HTERT RPE-1 (cell line): ENCODE results near the gene KIF16B.
"Not testable (repeated sequence)": the region's sequence is repeated elsewhere in the genome, so short reads cannot be mapped to it uniquely, and the experiment has no call there.

Experiments used
- in situ Hi-C: fragments of 300-500 bp; cut with MboI; formaldehyde crosslinking; loops from 4 replicates; pipeline ENCODE4 v1.14.3; 2020; ENCODE audit warnings: low sequenced_read_pairs

Gene KIF16B

DNA sequence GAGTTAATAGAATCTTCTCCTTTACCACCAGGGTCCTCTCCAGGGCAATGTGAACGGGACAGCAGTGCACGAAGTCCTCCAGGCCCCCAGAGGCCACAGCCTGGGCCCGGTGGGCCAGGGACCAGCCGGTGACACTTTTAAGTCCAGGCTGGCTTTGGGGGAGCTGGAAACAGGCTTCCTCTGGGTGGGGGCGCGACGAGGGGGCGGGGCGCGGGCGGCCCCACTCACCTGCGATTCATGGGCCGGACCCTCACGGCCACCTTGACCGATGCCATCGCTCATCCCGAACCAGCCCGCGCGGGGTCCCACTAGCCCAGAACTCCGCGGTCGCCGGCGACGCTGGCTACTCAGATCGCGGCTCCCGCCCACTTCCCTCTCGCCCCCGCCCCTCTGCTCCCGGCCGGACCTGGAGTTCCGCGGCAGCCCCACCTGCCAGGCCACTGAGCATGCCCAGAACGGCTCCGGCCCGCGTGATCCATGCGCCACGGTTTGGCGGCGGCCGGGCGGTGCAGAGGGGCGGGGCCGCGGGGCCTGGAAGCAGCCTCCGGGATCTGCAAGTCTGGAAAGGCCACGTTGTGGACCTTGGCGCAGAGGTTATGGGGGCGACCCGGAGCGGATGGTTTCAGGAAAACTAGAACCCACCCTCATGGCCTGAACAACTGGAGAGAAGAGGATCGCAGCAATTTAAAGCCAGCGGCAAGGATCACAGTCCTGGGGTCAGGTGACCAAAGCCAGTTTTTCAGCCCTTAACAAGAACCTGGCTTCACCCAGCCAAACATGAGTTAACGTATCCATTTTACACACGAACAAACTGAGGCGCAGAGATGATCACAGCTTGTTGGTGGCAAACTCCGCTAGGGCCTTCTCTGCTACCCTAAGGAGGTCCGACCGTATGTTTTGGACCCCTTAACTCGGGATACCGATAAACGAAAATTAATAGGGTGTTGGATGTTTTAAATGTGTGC is at the start of gene KIF16B:
Gene KIF16B, minus strand, starts transcription at position 448 of the 965 bp plus-strand sequence. Its CDS starts 173 bp downstream, at position 275.
- in situ Hi-C loops, result no loop called here

DNA sequence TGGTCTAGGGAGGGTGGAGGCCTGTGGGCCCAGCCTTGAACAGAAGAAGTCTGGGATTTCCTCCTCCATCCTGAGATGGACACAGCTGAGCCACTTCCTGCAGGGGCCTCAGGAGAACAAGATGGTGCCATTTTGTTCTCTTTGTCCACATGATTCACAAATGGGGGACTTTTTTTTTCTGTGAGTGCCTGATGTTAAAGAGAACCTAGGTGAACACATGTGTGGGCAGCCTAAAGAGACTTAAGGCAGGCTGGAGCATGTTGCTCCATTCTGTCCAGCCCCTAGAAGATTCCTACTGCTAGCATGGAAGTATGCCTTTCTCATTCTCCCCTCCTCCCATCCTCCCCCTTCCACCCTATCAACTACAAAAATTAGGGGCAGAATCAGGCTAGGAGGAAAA is 49.3 kb upstream of the KIF16B start:
- in situ Hi-C loops, result no loop called here

DNA sequence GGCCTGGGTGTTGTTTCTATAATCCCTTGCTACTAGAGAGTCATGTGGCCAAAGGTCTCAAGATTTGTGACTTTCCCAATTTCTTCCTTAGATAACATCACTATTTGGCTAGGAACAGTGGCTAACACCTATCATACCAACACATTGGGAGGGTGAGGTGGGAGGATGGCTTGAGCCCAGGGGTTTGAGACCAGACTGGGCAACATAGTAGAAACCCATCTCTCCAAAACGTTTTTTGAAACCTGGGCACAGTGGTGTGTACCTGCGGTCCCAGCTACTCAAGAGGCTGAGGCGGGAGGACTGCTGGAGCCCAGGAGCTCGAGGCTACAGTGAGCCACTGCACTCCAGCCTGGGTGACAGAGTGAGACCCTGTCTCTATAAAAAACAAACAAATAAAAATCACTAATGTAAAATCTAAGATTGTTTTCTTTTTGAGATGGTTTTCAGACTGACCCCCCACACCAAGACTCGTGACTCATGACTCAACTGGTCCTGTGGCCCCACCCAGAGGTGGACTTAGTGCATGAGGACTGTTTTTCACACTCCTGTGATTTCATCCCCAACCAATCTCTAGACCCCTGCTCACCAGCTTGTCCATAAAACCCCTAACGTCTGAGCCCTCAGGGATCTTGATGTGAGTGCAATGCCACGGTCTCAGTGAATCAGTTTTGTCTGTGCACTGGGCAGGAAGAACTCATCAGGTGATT is 48.3 kb upstream of the KIF16B start:
- in situ Hi-C loops, result no loop called here

GRCh38 chr20:16620961-16621360 is 47.7 kb upstream of the KIF16B start:
- in situ Hi-C loops, result no loop called here

- in situ Hi-C loops, result no loop called here
Observed at GRCh38 chr20:16619953-16620352, 46.7 kb upstream of the KIF16B start.

DNA sequence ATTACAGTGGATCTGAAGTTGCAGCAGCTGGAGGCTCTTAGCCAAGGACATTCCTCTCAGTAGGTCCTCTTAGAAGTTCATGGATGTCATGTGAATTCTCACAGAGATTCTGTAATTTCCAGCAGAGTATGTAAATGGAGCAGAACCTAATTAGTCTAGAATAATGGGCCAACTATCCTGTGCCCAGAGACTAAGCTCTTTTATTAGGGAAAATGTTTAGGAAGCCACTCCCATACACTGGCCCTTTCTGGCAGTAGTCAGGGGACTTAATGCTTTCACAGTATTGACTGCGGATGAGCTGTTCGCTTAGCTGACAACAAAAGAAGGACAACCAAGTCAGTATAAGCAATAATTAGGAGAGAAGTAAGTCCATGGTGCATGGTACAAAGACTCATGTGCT is 43.8 kb upstream of the KIF16B start:
- in situ Hi-C loops, result no loop called here

GRCh38 chr20:16616317-16616716 is 43.1 kb upstream of the KIF16B start:
- in situ Hi-C loops, result no loop called here

DNA sequence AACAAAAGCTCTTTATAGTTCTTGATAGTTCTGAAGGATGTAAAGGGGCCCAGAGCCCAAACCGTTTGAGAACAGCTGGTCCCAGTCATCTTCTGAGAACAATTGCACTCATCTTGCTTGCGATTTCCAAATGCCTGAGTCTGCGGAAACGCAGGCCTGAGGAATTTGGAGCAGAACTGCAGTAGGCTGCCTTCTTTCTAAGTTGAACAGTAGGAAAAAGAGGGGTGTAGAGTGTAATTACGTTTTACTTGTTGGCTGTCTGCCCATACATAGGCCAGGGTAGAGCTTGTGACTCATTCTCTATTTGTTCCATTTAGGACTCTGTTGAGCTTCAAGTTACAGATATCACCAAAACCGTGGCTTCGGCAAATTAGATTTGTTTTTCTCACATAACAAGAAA is 42.0 kb upstream of the KIF16B start:
- in situ Hi-C loops, result no loop called here

- in situ Hi-C loops, result no loop called here
Observed at GRCh38 chr20:16613954-16614353, 40.7 kb upstream of the KIF16B start.

DNA sequence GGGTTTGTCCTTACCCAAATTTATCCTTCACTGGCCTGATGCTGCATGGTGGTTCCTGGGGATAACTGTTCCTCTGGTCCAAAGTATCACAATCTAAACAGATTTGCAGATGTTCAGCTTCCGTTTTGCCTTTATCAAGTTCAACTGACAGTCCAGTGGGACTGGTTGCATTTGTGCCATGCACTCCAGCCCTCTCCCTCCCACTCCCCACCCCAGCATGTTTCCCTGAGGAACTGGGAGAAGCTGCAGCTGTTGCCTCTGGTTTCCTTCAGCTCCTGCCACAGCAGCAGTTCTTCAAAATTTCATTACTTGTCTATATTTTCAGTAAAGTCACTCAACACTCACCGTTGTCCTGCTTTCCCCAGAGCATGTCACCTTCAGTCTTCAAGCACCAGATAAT is 39.5 kb upstream of the KIF16B start:
- in situ Hi-C loops, result no loop called here

GRCh38 chr20:16611817-16612216 is 38.6 kb upstream of the KIF16B start:
- in situ Hi-C loops, result no loop called here

GRCh38 chr20:16609066-16609465 is 35.8 kb upstream of the KIF16B start:
- in situ Hi-C loops, result no loop called here

GRCh38 chr20:16608277-16608650 is 35.0 kb upstream of the KIF16B start:
- in situ Hi-C loops, result no loop called here

DNA sequence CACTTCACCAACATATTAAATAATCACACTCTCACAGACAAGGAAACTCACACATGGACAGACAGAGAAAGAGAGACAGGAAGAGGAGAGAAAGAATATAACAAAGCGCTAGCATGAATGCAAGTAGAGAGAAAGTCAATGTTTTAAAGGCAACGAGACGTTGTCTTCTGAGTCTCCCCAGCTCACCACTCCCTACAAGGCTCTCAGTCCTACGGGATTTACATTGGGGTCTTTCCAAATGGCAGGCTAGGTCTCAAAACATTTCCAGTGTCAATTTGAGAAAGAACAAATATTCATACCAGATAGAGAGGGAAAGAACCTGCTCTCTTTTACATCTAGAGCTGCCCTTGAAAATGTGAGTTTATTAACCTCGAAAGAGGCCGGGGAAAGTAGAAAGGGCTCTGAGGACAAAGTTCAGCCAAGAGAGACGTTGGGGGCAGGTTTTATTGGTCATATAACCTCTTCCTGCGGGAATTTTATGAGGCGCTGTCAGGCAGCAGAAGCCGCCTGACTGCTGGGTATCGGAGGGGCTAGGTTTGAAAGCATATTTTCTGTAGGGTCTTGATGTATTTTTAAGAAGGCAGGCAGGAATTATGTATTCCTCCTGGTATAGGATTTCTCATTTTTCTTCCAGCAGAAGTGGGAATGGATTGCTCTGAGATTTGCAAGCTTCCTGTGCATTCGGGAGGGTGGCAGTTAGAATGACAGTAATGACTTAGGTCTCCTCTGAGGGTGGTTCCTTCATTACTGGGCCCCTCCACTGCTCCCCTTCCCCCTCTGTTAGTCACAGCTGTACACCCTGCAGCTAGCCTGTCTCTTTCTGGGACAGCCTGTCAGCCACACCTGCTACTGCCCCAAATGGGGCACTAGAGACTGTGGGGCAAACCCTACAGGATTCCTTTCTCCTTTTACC is 34.4 kb upstream of the KIF16B start:
- in situ Hi-C loops, result no loop called here

GRCh38 chr20:16606468-16607070 is 33.3 kb upstream of the KIF16B start:
- in situ Hi-C loops, result no loop called here

DNA sequence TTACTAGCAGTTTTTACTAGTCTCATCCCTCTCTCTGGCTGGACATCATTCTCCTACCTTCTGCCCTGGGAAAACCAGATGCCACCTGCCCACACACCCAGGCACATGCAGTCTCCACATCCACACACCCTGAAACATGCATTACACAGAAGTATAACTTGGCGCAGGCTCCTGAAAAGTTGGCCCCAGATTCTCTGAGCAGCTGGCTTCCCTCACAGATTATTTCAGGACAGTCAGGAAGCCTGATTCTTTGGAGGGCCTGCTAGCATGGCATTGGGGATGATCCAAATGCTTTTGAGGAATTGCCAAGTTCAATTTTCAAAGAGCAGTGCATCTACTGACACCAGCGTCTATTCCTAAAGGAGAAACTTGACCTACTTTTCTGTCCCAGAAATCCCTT is 27.8 kb upstream of the KIF16B start:
- in situ Hi-C loops, result no loop called here

- in situ Hi-C loops, result no loop called here
Observed at GRCh38 chr20:16599257-16599656, 26.0 kb upstream of the KIF16B start.

DNA sequence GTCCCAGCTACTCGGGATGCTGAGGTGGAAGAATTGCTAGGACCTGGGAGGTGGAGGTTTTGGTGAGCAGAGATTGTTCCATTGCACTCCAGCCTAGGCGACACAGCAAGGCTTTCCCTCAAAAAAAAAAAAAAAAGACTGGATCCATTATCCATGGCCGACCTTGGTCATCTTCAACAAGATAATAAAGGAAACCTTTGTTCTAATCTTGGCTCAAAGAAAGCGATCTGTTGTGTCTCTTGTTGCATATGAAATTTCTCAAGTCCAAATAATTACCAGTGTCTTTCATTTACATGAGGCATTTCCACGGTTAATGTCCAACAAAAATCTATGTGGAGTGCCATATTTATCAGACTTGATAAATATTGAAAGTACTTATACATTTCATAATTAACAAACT is 23.7 kb upstream of the KIF16B start:
- in situ Hi-C loops, result no loop called here

DNA sequence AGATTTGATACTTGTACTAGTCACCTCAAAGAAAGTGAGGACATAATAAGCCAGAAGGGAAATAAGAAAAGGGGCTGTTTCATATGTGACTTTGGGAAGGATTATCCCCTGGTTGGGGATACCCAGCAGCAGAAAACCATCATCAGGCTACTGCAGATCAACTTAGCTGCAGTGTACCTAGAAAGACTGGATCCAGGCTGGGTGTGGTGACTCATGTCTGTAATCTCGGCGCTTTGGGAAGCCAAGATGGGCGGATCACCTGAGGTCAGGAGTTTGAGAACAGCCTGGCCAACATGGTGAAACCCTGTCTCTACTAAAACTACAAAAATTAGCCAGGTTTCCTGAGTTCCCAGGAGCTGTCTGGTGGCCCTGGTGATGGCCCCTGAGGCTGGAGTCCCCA is 23.2 kb upstream of the KIF16B start:
- in situ Hi-C loops, result not testable (repeated sequence)

- in situ Hi-C loops, result no loop called here
Observed at GRCh38 chr20:16595376-16595775, 22.1 kb upstream of the KIF16B start.
